HepG2 (cell line): ENCODE data around the gene E2F1. TPM values are rescaled to one million over a fixed set of nuclear protein-coding genes. Genes with fewer than 3 reads are reported as not detected.
A peak's percentile ranks its signal among the peaks of the same experiment; 100 is the strongest.

Experiments used
- ARNT ChIP-seq: fragments of 450-650 bp; IDR thresholded peaks from 2 replicates; pipeline ENCODE4 v1.6.1; 2017
- FLYWCH1 ChIP-seq: sonication (generic); formaldehyde crosslinking; IDR thresholded peaks from 2 replicates; pipeline ENCODE4 v1.8.1; 2023; ENCODE audit warnings: mild to moderate bottlenecking, missing genetic modification reagents
- KIAA2018 ChIP-seq: sonication (generic); formaldehyde crosslinking; IDR thresholded peaks from 2 replicates; pipeline ENCODE4 v1.5.0; 2020; ENCODE audit warnings: mild to moderate bottlenecking, missing genetic modification reagents, borderline replicate concordance
- SAFB2 ChIP-seq: sonication (generic); formaldehyde crosslinking; IDR thresholded peaks from 2 replicates; pipeline ENCODE4 v1.5.1; 2020; ENCODE audit warnings: missing genetic modification reagents, low read depth, mild to moderate bottlenecking, borderline replicate concordance
- TFDP2 ChIP-seq: sonication (generic); formaldehyde crosslinking; IDR thresholded peaks from 2 replicates; pipeline ENCODE4 v1.4.0; 2020; ENCODE audit warnings: missing genetic modification reagents
- ZBED4 ChIP-seq: sonication (generic); formaldehyde crosslinking; IDR thresholded peaks from 2 replicates; pipeline ENCODE4 v1.4.0; 2020; ENCODE audit warnings: missing genetic modification reagents, borderline replicate concordance
- ZBTB7A ChIP-seq: sonication (generic); formaldehyde crosslinking; IDR thresholded peaks from 2 replicates; pipeline ENCODE4 v1.8.0; 2022; ENCODE audit warnings: mild to moderate bottlenecking, missing genetic modification reagents
- ZNF503 ChIP-seq: sonication (generic); formaldehyde crosslinking; IDR thresholded peaks from 2 replicates; pipeline ENCODE4 v1.4.0; 2020; ENCODE audit warnings: missing genetic modification reagents
- ZNF510 ChIP-seq: sonication (generic); formaldehyde crosslinking; IDR thresholded peaks from 2 replicates; pipeline ENCODE4 v1.4.0; 2020; ENCODE audit warnings: low read depth, mild to moderate bottlenecking, missing genetic modification reagents
- ZNF841 ChIP-seq: sonication (generic); formaldehyde crosslinking; IDR thresholded peaks from 2 replicates; pipeline ENCODE4 v1.8.1; 2023; ENCODE audit warnings: missing genetic modification reagents, borderline replicate concordance
- polyA plus RNA-seq, 8 experiments: library from polyadenylated mRNA; depleted of rRNA in 3 of 8; stranded (reverse) in 7 of 8; unstranded in 1 of 8; fragments of >200 nt; fragmentation: Illumina TruSeq in 4 of 8; extraction: Trizol in 4 of 8; gene quantifications; 2 replicates each; pipeline versions ENCODE4 v1.2.1 to v1.2.3, GENCODE V29; 2011 to 2016; ENCODE audit warnings: low read depth in 4 of 8, missing spikeins in 1 of 8, mixed read lengths in 1 of 8; ENCODE audit not compliant: insufficient read depth in 1 of 8
- total RNA-seq, 5 experiments: library from RNA; depleted of rRNA; stranded (reverse); fragments of >200 nt; fragmentation: Illumina TruSeq; extraction: Trizol; gene quantifications; 2 replicates each; pipeline ENCODE4 v1.2.3, GENCODE V29; 2016; ENCODE audit warnings: low read depth in 1 of 5

The E2F1 gene
- total and polyA plus RNA-seq, 2 of the 13 experiments (the other 11 are each of a cell fraction or from before 2014, with no cell fraction given) = 25.5 to 39.4 TPM

- TF ChIP-seq KIAA2018 (0 out of 2 replicates have a peak, but pooled peaks have one; percentile 37), ZNF510 (CRISPR knock-in tag) (no peak), ZNF503 (CRISPR knock-in tag) (peak; percentile 69), FLYWCH1 (no peak), ARNT (no peak), ZNF841 (no peak), ZBTB7A (CRISPR knock-in tag) (no peak), ZBED4 (CRISPR knock-in tag) (peak; percentile 82), TFDP2 (CRISPR knock-in tag) (peak; percentile 19; the same call in 1 of the 2 replicates), SAFB2 (CRISPR knock-in tag) (0 out of 2 replicates have a peak, but pooled peaks have one; percentile 43)
Observed at GRCh38 chr20:33724439-33725094, 38.4 kb upstream of the E2F1 start (continued).
